Heart left ventricle (tissue), 13 donors: ENCODE data around the gene TRIM8.

Experiments
- CTCF ChIP-seq, 12 donors: fragments of 200-600 bp; sonication (generic) in 4 of 12; IDR thresholded peaks; one replicate each; pipeline versions ENCODE4 v1.5.0 to v1.8.0; 2018 to 2022; ENCODE audit warnings: antibody characterized with exemption in 12 of 12, mild to moderate bottlenecking in 5 of 12
- POLR2A ChIP-seq, 2 donors: fragments of 450-650 bp; IDR thresholded peaks; one replicate each; pipeline ENCODE4 v1.6.1; 2017; ENCODE audit warnings: antibody characterized with exemption in 2 of 2, mild to moderate bottlenecking in 2 of 2, moderate library complexity in 2 of 2
- donor health status: ischemic (EF 13 %, LVEDD 7.1; RV severe dilation, severe dysfunction).
- donor health status: DM: no; HTN: yes; CAD: no.
- donor health status: DM: no; HTN: no; CAD: no.
- donor health status: ischemic (EF 25% LVEDD 6.9; RV normal size, moderate dysfunction).
- donor health status: ischemic (EF 25% LVEDD 5.7; RV mildly dilated, moderate dysfunction).
- donor health status: ischemic (EF 35%, LVEDD 5.7; RV mildly dilated, moderate dysfunction).
- donor health status: nonischemic (EF 11% LVEDD 7.7; RV severe dilation, severe dysfunction).
- donor health status: DM: yes; HTN: yes; CAD: no.
- donor health status: PGD.
- donor health status: ischemic (EF 29% LVEDD 5.4; RV normal size, mild dysfunction).
- donor health status: nonischemic (EF 23%, LVEDD 6.1; RV moderate dilation, normal function).

DNA sequence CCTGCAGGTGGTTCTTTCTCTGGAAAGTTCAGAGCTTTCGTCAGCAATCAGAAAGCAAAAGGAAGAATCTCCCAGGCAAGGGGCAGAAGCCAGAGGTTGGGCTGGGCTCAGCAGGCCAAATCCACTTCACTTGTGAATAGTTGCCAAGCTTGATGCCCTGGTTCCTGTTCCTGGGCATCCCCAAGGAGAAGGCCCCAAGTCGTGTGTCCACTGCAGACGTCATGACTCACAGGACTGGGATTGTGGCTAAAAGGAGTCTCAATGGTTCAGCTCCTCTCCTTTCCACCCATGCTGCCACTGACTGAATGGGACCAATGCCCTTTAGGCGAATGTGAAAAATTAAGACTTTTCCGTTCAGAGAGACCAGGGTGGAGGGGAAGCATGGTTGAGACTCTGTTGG is 38.6 kb upstream of the TRIM8 start:
- TF ChIP-seq POLR2A (IDR thresholded peaks at IDR 0.05) (no peak), CTCF (IDR thresholded peaks at IDR 0.05) (no peak)
